NCI-H460 (cell line): Measurements from ENCODE around the gene RASIP1. TPM values are rescaled to one million over a fixed set of nuclear protein-coding genes. Genes with fewer than 3 reads are reported as not detected.
A peak's percentile ranks its signal among the peaks of the same experiment; 100 is the strongest.

ENCODE experiments used
- DNase-seq: peaks from one replicate; pipeline ENCODE4 v3.0.0-alpha.2; 2016; ENCODE audit warnings: low read depth; ENCODE audit errors: extremely low read depth
- total RNA-seq: library from RNA; depleted of rRNA; stranded (reverse); fragments of >200 nt; shearing (Covaris generic); gene quantifications from 2 replicates; pipeline ENCODE4 v1.2.3, GENCODE V29; 2014

RASIP1 gene
- total RNA-seq, 1 experiment from 2014 or later: 0.50 TPM

- no peak for DNase-seq
Measured at GRCh38 chr19:48756686-48757085, 16.3 kb upstream of the RASIP1 start.

- DNase-seq: no peak
Measured at GRCh38 chr19:48756212-48756611, 15.8 kb upstream of the RASIP1 start.

- no peak for DNase-seq
Measured at GRCh38 chr19:48755787-48756186, 15.4 kb upstream of the RASIP1 start.

- DNase-seq: no peak
Measured at GRCh38 chr19:48755084-48755641, 14.8 kb upstream of the RASIP1 start, which contains the start of gene FGF21. TSS of gene FGF21 (plus strand) at chr19:48755524. CDS start at chr19:48756237, 713 bp downstream.

- no peak for DNase-seq
Measured at GRCh38 chr19:48752496-48753365, 12.3 kb upstream of the RASIP1 start, which contains the start of gene FUT1. TSS of gene FUT1 (minus strand) at chr19:48752641. CDS start at chr19:48751281, 1,360 bp downstream.

GRCh38 chr19:48751845-48752495 lies 11.6 kb upstream of the RASIP1 start:
- DNase-seq: no peak

GRCh38 chr19:48750771-48751504 lies 10.5 kb upstream of the RASIP1 start:
- DNase-seq: no peak

- no peak for DNase-seq
Measured at GRCh38 chr19:48750351-48750750, 9.9 kb upstream of the RASIP1 start.

GRCh38 chr19:48749571-48750198 lies 9.3 kb upstream of the RASIP1 start:
- no peak for DNase-seq

GRCh38 chr19:48746738-48747575 lies 6.5 kb upstream of the RASIP1 start, which contains the start of gene IZUMO1:
TSS of gene IZUMO1 (minus strand) at chr19:48746909. CDS start at chr19:48745859, 1,050 bp downstream.
- DNase-seq: peak; percentile 69

GRCh38 chr19:48746110-48746509 lies 5.7 kb upstream of the RASIP1 start:
- no peak for DNase-seq

GRCh38 chr19:48745208-48745995 lies 5.0 kb upstream of the RASIP1 start:
- DNase-seq: peak; percentile 35

- DNase-seq: no peak
Measured at GRCh38 chr19:48742096-48742495, 1.7 kb upstream of the RASIP1 start.

GRCh38 chr19:48741129-48741999 lies 954 bp upstream of the RASIP1 start:
- DNase-seq: no peak

GRCh38 chr19:48739404-48740163 lies 826 bp downstream of the RASIP1 start:
- DNase-seq: no peak

GRCh38 chr19:48738557-48739403 lies 1.6 kb downstream of the RASIP1 start:
- DNase-seq: peak; percentile 88
